Psoas muscle (tissue), 8 donors: ENCODE results near the gene TMEM131L. TPM values are rescaled to one million over a fixed set of nuclear protein-coding genes. Genes with fewer than 3 reads are reported as not detected.

ENCODE experiments used
- ATAC-seq, 4 donors: fragments of 200-7000 bp; cut with Tn5 transposase; one replicate each; pipeline ENCODE4 v1.9.1; 2020; ENCODE audit warnings: moderate library complexity in 3 of 4, mild to moderate bottlenecking in 2 of 4
- DNase-seq, 2 donors: peaks; one replicate each; pipeline ENCODE4 v3.0.0-alpha.2; 2020
- H3K27ac ChIP-seq: fragments of 200-600 bp; one replicate; pipeline ENCODE4 v1.8.0; 2022
- H3K27me3 ChIP-seq, 3 donors: fragments of 200-600 bp in 1 of 3; one replicate each; pipeline versions ENCODE4 v1.6.1 to v1.8.0; 2013 to 2022; ENCODE audit warnings: low read length in 2 of 3, mild to moderate bottlenecking in 2 of 3, moderate library complexity in 1 of 3; ENCODE audit not compliant: insufficient read depth in 3 of 3
- H3K36me3 ChIP-seq, 2 donors: fragments of 200-600 bp in 1 of 2; one replicate each; pipeline versions ENCODE4 v1.6.1 to v1.8.0; 2013 to 2022; ENCODE audit warnings: low read depth in 1 of 2, mild to moderate bottlenecking in 1 of 2, moderate library complexity in 1 of 2; ENCODE audit not compliant: insufficient read depth in 1 of 2
- H3K4me1 ChIP-seq: fragments of 200-600 bp; one replicate; pipeline ENCODE4 v1.8.0; 2022
- H3K4me3 ChIP-seq: fragments of 200-600 bp; one replicate; pipeline ENCODE4 v1.8.0; 2022; ENCODE audit warnings: mild to moderate bottlenecking
- H3K9me3 ChIP-seq: fragments of 200-600 bp; one replicate; pipeline ENCODE4 v1.8.0; 2022
- CTCF ChIP-seq: fragments of 200-600 bp; IDR thresholded peaks from one replicate; pipeline ENCODE4 v1.8.0; 2022; ENCODE audit warnings: antibody characterized with exemption
- WGBS, 3 donors: extraction: QIAGEN DNeasy Blood & Tissue Kit; methylation state at CpG; one replicate each; pipeline versions ENCODE4 v1.1.6 to v1.1.7; 2013; 5-methylcytosine and 5-hydroxymethylcytosine counted together
- intact Hi-C, 2 donors: fragments of 100-400 bp; cut with DNase I; formaldehyde crosslinking; loops; one replicate each; pipeline versions ENCODE4 v1.11.0 to v1.14.2; 2022
- polyA plus RNA-seq, 3 donors: library from polyadenylated mRNA; stranded (reverse); fragments of 200-250 nt; gene quantifications; one replicate each; pipeline ENCODE4 v1.2.3, GENCODE V29; 2013
- total RNA-seq, 4 donors: library from RNA; stranded (reverse); fragmentation: NEBNext Ultra II Directional in 2 of 4; extraction: Animal tissue kit (Norgen Biotek cat#: 25700) in 2 of 4; gene quantifications; one replicate each; pipeline versions ENCODE4 v1.2.1 to v1.2.4, GENCODE V29; 2021 to 2023
- donor health status: healthy with polysubstance abuse.
- donor health status: DM: no; HTN: no; CAD: no; lungs with moderate emphysema.
- donor health status: Bipolar disorder and iron deficiency.
- donor health status: healthy.
- donor health status: DM: yes; HTN: yes; CAD: no.
- donor health status: DM: no; HTN: no; CAD: no.
- donor health status: DM: no; HTN: no; CAD: no.
- donor health status: DM: yes; HTN: yes; CAD: no.

The TMEM131L gene
- total and polyA plus RNA-seq, 7 donors = 2.1 to 21.2 (median 6.9) TPM

- ATAC-seq = no peak
Observed at GRCh38 chr4:153668647-153669046, 202.5 kb downstream of the TMEM131L start.

GRCh38 chr4:153669838-153670237 lies 203.7 kb downstream of the TMEM131L start:
- intact Hi-C loops = no loop called here
- ATAC-seq (no peak), DNase-seq (no peak)
- Histone ChIP-seq H3K27ac (no peak overlapping the region), H3K4me1 (no peaks in the 10 kb centered on the region), H3K36me3 (no peaks in the 10 kb centered on the region), H3K4me3 (no peak overlapping the region), H3K27me3 (no peaks in the 10 kb centered on the region), H3K9me3 (no peaks in the 10 kb centered on the region)
- TF ChIP-seq CTCF = no peak
- 54 to 74% (median 54%) methylated on average over 3 of the region's 3 CpGs for WGBS, 3 donors

More at GRCh38 chr4:153668647-153669046, 202.5 kb downstream of the TMEM131L start:
- TF ChIP-seq CTCF = no peak
- DNase-seq = no peak
- 26 to 33% (median 28%) methylated on average over 2 of the region's 2 CpGs for WGBS, 3 donors
- Histone ChIP-seq H3K27me3 (no peaks in the 10 kb centered on the region), H3K9me3 (no peaks in the 10 kb centered on the region), H3K4me1 (no peaks in the 10 kb centered on the region), H3K36me3 (no peaks in the 10 kb centered on the region), H3K4me3 (no peak overlapping the region), H3K27ac (no peak overlapping the region)
- intact Hi-C loops = no loop called here

- Histone ChIP-seq H3K27ac (no peak overlapping the region), H3K4me1 (no peaks in the 10 kb centered on the region), H3K36me3 (no peaks in the 10 kb centered on the region), H3K4me3 (no peak overlapping the region), H3K27me3 (peaks cover 0 to 3% (median 0%) of the 10 kb centered on the region in 3 donors), H3K9me3 (peaks cover 14% of the 10 kb centered on the region)
- intact Hi-C loops = no loop called here
- ATAC-seq (no peak), DNase-seq (no peak)
- WGBS, 3 donors = 87 to 96% (median 87%) methylated on average over 5 of the region's 5 CpGs
- no peak for TF ChIP-seq CTCF
Observed at GRCh38 chr4:153676486-153676885, 210.3 kb downstream of the TMEM131L start.

GRCh38 chr4:153676984-153677383 lies 210.8 kb downstream of the TMEM131L start:
- Histone ChIP-seq H3K36me3 (no peaks in the 10 kb centered on the region), H3K27me3 (peaks cover 2 to 4% (median 3%) of the 10 kb centered on the region in 3 donors), H3K27ac (no peak overlapping the region), H3K9me3 (peaks cover 14% of the 10 kb centered on the region), H3K4me1 (no peaks in the 10 kb centered on the region), H3K4me3 (no peak overlapping the region)
- ATAC-seq = no peak
- TF ChIP-seq CTCF = no peak
- intact Hi-C loops = no loop called here
- 42 to 52% (median 43%) methylated on average over 1 of the region's 1 CpG for WGBS, 3 donors
- no peak for DNase-seq

- intact Hi-C loops = no loop called here
- Histone ChIP-seq H3K4me3 (no peak overlapping the region), H3K27ac (no peak overlapping the region), H3K4me1 (no peaks in the 10 kb centered on the region), H3K27me3 (peaks cover 3 to 28% (median 12%) of the 10 kb centered on the region in 3 donors), H3K36me3 (no peaks in the 10 kb centered on the region), H3K9me3 (peaks cover 14% of the 10 kb centered on the region)
- TF ChIP-seq CTCF = no peak
- no peak for ATAC-seq
- no peak for DNase-seq
- 65 to 75% (median 67%) methylated on average over 6 of the region's 6 CpGs for WGBS, 3 donors
Observed at GRCh38 chr4:153679486-153679885, 213.3 kb downstream of the TMEM131L start.
